GM18508 (cell line): ENCODE data around the gene ATP13A4.
"Not testable (repeated sequence)": the region's sequence is repeated elsewhere in the genome, so short reads cannot be mapped to it uniquely, and the experiment has no call there.

ENCODE experiments used
- ATAC-seq: cut with Tn5 transposase; IDR thresholded peaks from one replicate; pipeline ENCODE4 v1.9.1; 2021; ENCODE audit warnings: moderate number of reproducible peaks; ENCODE audit not compliant: insufficient read depth, unreplicated experiment

Gene ATP13A4

GRCh38 chr3:193563426-193563825, 8.7 kb upstream of the ATP13A4 start:
- no peak for ATAC-seq

GRCh38 chr3:193560870-193561269, 6.2 kb upstream of the ATP13A4 start:
- no peak for ATAC-seq

GRCh38 chr3:193560091-193560490, 5.4 kb upstream of the ATP13A4 start:
- ATAC-seq: no peak

GRCh38 chr3:193559100-193559499, 4.4 kb upstream of the ATP13A4 start:
- no peak for ATAC-seq

- no peak for ATAC-seq
Observed at GRCh38 chr3:193556841-193557240, 2.1 kb upstream of the ATP13A4 start.

GRCh38 chr3:193553586-193553985, 1.1 kb downstream of the ATP13A4 start:
- no peak for ATAC-seq

- ATAC-seq: no peak
Observed at GRCh38 chr3:193552923-193553322, 1.8 kb downstream of the ATP13A4 start.

- no peak for ATAC-seq
Observed at GRCh38 chr3:193548406-193548805, 6.3 kb downstream of the ATP13A4 start.

- ATAC-seq: no peak
Observed at GRCh38 chr3:193546129-193546528, 8.6 kb downstream of the ATP13A4 start.

GRCh38 chr3:193545304-193545703, 9.4 kb downstream of the ATP13A4 start:
- no peak for ATAC-seq

GRCh38 chr3:193544289-193544688, 10.4 kb downstream of the ATP13A4 start:
- no peak for ATAC-seq

GRCh38 chr3:193530231-193531165, 24.2 kb downstream of the ATP13A4 start:
- ATAC-seq: no peak

GRCh38 chr3:193526085-193526484, 28.6 kb downstream of the ATP13A4 start:
- ATAC-seq: not testable (repeated sequence)

GRCh38 chr3:193522473-193522872, 32.2 kb downstream of the ATP13A4 start:
- ATAC-seq: no peak

GRCh38 chr3:193520738-193521137, 34.0 kb downstream of the ATP13A4 start:
- ATAC-seq: no peak

- no peak for ATAC-seq
Observed at GRCh38 chr3:193515966-193516365, 38.7 kb downstream of the ATP13A4 start.

GRCh38 chr3:193510154-193510553, 44.5 kb downstream of the ATP13A4 start:
- no peak for ATAC-seq

GRCh38 chr3:193509103-193509965, 45.4 kb downstream of the ATP13A4 start:
- no peak for ATAC-seq

- ATAC-seq: no peak
Observed at GRCh38 chr3:193508108-193508507, 46.6 kb downstream of the ATP13A4 start.

- ATAC-seq: no peak
Observed at GRCh38 chr3:193507566-193507965, 47.1 kb downstream of the ATP13A4 start.

GRCh38 chr3:193506921-193507320, 47.8 kb downstream of the ATP13A4 start:
- ATAC-seq: no peak
